22Rv1 (cell line): ENCODE data around the gene NPNT.

Source experiments
- H3K27ac ChIP-seq: fragments of 450-650 bp; 2 replicates; pipeline ENCODE4 v1.5.1; 2017
- ZFX ChIP-seq: fragments of 450-650 bp; IDR thresholded peaks from 2 replicates; pipeline ENCODE4 v1.6.1; 2017; ENCODE audit warnings: antibody characterized with exemption, borderline replicate concordance
- TF ChIP-seq, protein P1 (sequence below): fragments of 450-650 bp; IDR thresholded peaks from 2 replicates; pipeline ENCODE4 v1.5.1; 2017; ENCODE audit warnings: mild to moderate bottlenecking

Gene NPNT

DNA sequence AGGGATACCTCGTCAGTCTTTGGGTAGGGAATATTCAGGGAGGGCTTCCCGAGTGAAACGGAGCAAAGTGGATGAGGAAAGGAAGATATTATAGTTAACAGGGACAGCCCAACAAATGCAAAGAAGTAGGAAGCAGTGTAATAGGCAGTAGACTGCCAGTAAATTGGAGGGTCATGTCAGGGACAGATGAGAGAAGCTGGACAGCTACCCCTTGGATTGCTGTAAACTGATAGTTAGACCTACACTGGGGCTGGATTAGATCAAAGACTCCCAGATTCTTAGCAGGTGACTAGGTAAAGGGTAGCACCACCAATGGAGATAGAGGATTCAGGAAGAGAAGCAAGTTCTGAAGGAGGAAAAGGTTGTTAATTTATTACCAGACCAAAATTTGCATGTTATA lies 48.0 kb downstream of the NPNT start:
- TF ChIP-seq ZFX: no peak
- TF ChIP-seq, protein P1, sequence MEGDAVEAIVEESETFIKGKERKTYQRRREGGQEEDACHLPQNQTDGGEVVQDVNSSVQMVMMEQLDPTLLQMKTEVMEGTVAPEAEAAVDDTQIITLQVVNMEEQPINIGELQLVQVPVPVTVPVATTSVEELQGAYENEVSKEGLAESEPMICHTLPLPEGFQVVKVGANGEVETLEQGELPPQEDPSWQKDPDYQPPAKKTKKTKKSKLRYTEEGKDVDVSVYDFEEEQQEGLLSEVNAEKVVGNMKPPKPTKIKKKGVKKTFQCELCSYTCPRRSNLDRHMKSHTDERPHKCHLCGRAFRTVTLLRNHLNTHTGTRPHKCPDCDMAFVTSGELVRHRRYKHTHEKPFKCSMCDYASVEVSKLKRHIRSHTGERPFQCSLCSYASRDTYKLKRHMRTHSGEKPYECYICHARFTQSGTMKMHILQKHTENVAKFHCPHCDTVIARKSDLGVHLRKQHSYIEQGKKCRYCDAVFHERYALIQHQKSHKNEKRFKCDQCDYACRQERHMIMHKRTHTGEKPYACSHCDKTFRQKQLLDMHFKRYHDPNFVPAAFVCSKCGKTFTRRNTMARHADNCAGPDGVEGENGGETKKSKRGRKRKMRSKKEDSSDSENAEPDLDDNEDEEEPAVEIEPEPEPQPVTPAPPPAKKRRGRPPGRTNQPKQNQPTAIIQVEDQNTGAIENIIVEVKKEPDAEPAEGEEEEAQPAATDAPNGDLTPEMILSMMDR: no peak
- no peak overlapping the region for H3K27ac ChIP-seq

DNA sequence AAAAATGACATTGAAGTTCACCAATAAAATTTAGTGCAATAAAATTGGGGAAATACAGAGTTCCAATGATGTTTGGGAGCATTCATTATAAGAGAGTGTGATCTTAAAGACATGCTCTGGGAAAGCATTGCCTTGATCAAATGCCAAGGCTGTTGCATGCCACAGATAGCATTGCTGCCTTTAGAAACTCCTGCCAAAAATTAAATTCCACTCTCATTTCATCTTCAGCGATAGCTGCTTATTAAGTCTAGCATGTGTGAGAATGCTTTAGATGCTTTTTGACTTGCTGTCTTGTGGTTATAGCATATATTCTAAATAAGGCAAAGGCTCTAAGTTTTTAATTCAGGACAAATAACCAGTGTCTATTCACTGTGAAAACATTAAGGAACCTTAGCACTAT lies 49.3 kb downstream of the NPNT start:
- H3K27ac ChIP-seq: no peak overlapping the region
- TF ChIP-seq ZFX: no peak
- TF ChIP-seq, protein P1: no peak

DNA sequence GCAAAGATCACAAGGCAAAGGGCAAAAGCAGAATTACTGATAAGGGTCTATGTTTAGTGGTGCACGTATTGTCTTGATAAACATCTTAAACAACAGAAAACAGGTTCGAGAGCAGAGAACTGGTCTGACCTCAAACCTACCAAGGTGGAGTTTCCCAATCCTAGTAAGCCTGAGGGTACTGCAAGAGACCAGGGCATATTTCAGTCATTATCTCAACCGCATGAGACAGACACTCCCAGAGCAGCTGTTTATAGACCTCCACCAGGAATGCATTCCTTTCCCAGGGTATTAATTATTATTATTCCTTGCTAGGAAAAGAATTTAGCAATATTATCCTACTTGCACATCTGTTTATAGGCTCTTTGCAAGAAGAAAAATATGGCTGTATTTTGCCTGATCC lies 51.5 kb downstream of the NPNT start:
- H3K27ac ChIP-seq: no peak overlapping the region
- TF ChIP-seq, protein P1: no peak
- no peak for TF ChIP-seq ZFX

DNA sequence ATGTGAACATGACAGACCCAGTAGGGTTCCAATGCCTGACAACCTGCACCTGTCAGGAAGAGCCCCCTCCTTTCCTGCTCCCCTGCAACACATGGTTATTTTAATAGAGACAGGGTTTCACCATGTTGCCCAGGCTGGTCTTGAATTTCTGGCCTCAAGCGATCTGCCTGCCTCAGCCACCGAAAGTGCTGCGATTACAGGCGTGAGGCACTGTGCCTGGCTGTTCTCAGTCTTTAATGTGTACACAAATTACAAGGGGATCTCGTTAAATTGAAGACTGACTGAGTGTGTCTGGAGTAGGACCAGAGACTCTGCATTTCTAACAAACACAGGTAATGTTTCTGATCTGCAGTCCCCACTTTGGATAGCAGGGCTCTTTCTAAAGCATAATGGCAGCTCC lies 55.4 kb downstream of the NPNT start:
- no peak overlapping the region for H3K27ac ChIP-seq
- TF ChIP-seq, protein P1: no peak
- no peak for TF ChIP-seq ZFX

DNA sequence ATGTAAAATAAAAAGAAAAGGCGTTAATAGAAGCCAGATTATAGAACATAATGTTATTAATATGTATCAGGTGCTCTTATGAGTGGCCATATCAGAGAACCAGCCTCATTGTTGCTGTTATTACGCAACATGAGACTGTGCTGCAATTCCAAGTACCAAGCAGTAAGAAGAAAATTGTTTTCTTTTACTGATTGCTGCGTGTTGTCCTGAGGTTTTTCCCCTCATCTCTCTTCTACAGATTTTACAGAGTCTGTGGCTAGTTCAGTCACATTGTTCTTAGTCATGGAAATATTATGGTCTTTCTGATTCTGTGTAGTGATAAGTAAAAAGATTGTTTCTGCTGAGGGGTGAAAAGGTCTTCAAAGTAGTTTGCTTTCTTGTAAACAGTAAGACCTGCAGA lies 55.9 kb downstream of the NPNT start:
- TF ChIP-seq, protein P1: no peak
- no peak for TF ChIP-seq ZFX
- H3K27ac ChIP-seq: no peak overlapping the region

DNA sequence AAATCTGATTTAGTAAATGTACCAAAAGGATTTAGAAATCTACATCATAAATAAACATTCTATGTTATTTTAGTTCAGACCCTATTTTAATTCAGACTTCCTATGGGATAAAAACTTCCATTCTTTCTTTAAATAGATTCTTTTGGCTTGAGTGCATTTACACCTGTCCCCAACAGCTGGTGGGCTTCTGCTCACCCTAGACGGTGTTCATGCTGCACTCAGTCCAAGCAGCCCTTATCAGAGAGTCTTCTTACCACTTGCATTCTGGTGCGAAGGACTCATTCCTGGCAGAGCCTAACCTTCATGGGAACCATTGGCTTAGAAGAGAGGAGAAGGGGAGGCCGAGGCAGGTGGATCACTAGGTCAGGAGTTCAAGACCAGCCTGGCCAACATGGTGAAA lies 57.3 kb downstream of the NPNT start:
- no peak overlapping the region for H3K27ac ChIP-seq
- TF ChIP-seq, protein P1: no peak
- no peak for TF ChIP-seq ZFX

DNA sequence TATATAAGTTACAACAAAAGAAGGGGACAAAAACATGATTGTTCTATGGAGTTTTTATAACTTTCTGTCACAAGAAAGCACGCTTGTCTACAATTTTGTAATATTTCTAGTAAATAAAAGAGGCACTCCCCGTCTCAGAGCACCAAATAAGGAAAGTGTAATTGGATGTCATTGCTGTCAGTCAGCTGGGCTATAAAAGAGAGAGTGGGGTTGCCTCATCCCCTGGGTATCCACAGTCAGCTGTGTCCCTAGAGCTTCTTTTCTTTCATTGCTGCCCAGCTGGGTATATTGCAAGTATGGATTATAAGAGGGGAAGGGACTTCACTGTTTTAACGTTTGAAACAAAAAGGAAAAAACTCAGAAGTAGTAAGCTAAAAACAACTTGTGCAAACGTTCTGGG lies 61.3 kb downstream of the NPNT start:
- TF ChIP-seq ZFX: no peak
- TF ChIP-seq, protein P1: no peak
- H3K27ac ChIP-seq: no peak overlapping the region
